Activated naive CD4-positive, alpha-beta T cell treated with anti-CD3 and anti-CD28 coated beads for 36 hours (primary cell): ENCODE data around the gene EMID1. TPM values are rescaled to one million over a fixed set of nuclear protein-coding genes. Genes with fewer than 3 reads are reported as not detected.
"Not testable (repeated sequence)": the region's sequence is repeated elsewhere in the genome, so short reads cannot be mapped to it uniquely, and the experiment has no call there.

ENCODE experiments used
- CTCF ChIA-PET: fragments of 350-600 bp; sonication (Branson Sonifier 250); formaldehyde crosslinking; loops from one replicate; lab custom pipeline; 2021; ENCODE audit warnings: antibody characterized with exemption; lab: Charles Lee
- DNase-seq: peaks from one replicate; pipeline ENCODE4 v3.0.0-alpha.2; 2020
- H3K27ac Mint-ChIP-seq: one replicate; pipeline ENCODE4 v1.8.0; 2021; ENCODE audit warnings: mild to moderate bottlenecking, mixed read lengths
- H3K27me3 Mint-ChIP-seq: one replicate; pipeline ENCODE4 v1.8.0; 2021; ENCODE audit warnings: low read depth, mixed read lengths
- H3K36me3 Mint-ChIP-seq: one replicate; pipeline ENCODE4 v1.8.0; 2021; ENCODE audit warnings: low read depth, mixed read lengths
- H3K4me1 Mint-ChIP-seq: one replicate; pipeline ENCODE4 v1.8.0; 2021; ENCODE audit warnings: low read depth, mixed read lengths
- H3K4me3 Mint-ChIP-seq: one replicate; pipeline ENCODE4 v1.8.0; 2021; ENCODE audit warnings: mild to moderate bottlenecking, moderate library complexity, mixed read lengths
- H3K9me3 Mint-ChIP-seq: one replicate; pipeline ENCODE4 v1.8.0; 2021; ENCODE audit warnings: mixed read lengths
- intact Hi-C: fragments of 100-400 bp; cut with micrococcal nuclease; formaldehyde crosslinking; loops from one replicate; pipeline ENCODE4 v1.15.1; 2023
- total RNA-seq, 2 experiments: library from RNA; stranded (reverse); gene quantifications; one replicate each; pipeline ENCODE4 v1.2.3, GENCODE V29; 2021

Gene EMID1
- total RNA-seq, 2 experiments from 2014 or later: not detected

GRCh38 chr22:29230972-29231875 is 25.5 kb downstream of the EMID1 start:
- no peak for DNase-seq
- Mint-ChIP-seq H3K27ac (no peak overlapping the region), H3K4me1 (no peaks in the 10 kb centered on the region), H3K36me3 (no peaks in the 10 kb centered on the region), H3K9me3 (peaks cover 4% of the 10 kb centered on the region), H3K4me3 (no peak overlapping the region), H3K27me3 (no peaks in the 10 kb centered on the region)
- intact Hi-C loops: no loop called here
- CTCF ChIA-PET: no interaction called here

- Mint-ChIP-seq H3K4me3 (no peak overlapping the region), H3K4me1 (no peaks in the 10 kb centered on the region), H3K36me3 (no peaks in the 10 kb centered on the region), H3K27ac (no peak overlapping the region), H3K27me3 (no peaks in the 10 kb centered on the region), H3K9me3 (peaks cover 4% of the 10 kb centered on the region)
- DNase-seq: no peak
- intact Hi-C loops: no loop called here
- CTCF ChIA-PET: no interaction called here
Observed at GRCh38 chr22:29231971-29232959, 26.6 kb downstream of the EMID1 start.

GRCh38 chr22:29233277-29233877 is 27.7 kb downstream of the EMID1 start:
- intact Hi-C loops: no loop called here
- H3K27me3 Mint-ChIP-seq: no peaks in the 10 kb centered on the region
- no peaks in the 10 kb centered on the region for H3K4me1 Mint-ChIP-seq
- H3K9me3 Mint-ChIP-seq: peaks cover 4% of the 10 kb centered on the region
- H3K36me3 Mint-ChIP-seq: no peaks in the 10 kb centered on the region
- DNase-seq: no peak
- CTCF ChIA-PET: no interaction called here
- no peak overlapping the region for H3K27ac Mint-ChIP-seq
- no peak overlapping the region for H3K4me3 Mint-ChIP-seq

- H3K4me3 Mint-ChIP-seq, intact Hi-C loops, H3K4me1 Mint-ChIP-seq, DNase-seq, H3K36me3 Mint-ChIP-seq, CTCF ChIA-PET, H3K27me3 Mint-ChIP-seq, H3K27ac Mint-ChIP-seq: not testable (repeated sequence)
- H3K9me3 Mint-ChIP-seq: peaks cover 12% of the 10 kb centered on the region
Observed at GRCh38 chr22:29240481-29240880, 34.8 kb downstream of the EMID1 start.

- peaks cover 2% of the 10 kb centered on the region for H3K4me1 Mint-ChIP-seq
- no peak overlapping the region for H3K4me3 Mint-ChIP-seq
- H3K27ac Mint-ChIP-seq: no peak overlapping the region
- H3K9me3 Mint-ChIP-seq: peaks cover 12% of the 10 kb centered on the region
- no peak for DNase-seq
- H3K27me3 Mint-ChIP-seq: peaks cover 5% of the 10 kb centered on the region
- CTCF ChIA-PET: interaction anchor here (1.3 to 2.2 kb wide), 2 partner anchors 60 to 90 kb away, joined by 3 to 12 read pairs; no protein-coding TSS in a partner anchor
- intact Hi-C loops: loop anchor here (2.0 kb wide), 2 partner anchors 89 to 389 kb away; no protein-coding TSS in a partner anchor
- peaks cover 1% of the 10 kb centered on the region for H3K36me3 Mint-ChIP-seq
Observed at GRCh38 chr22:29243874-29244446, 38.3 kb downstream of the EMID1 start.

GRCh38 chr22:29244785-29245625 is 39.3 kb downstream of the EMID1 start:
- intact Hi-C loops: loop anchor here (1.0 to 5.0 kb wide), 6 partner anchors 43 to 645 kb away; no protein-coding TSS in a partner anchor
- Mint-ChIP-seq H3K27me3 (peaks cover 5% of the 10 kb centered on the region), H3K9me3 (peaks cover 7% of the 10 kb centered on the region), H3K4me3 (no peak overlapping the region), H3K27ac (no peak overlapping the region), H3K4me1 (peaks cover 2% of the 10 kb centered on the region), H3K36me3 (peaks cover 1% of the 10 kb centered on the region)
- CTCF ChIA-PET: interaction anchor here (0.6 to 2.2 kb wide), 32 partner anchors 9 to 644 kb away, joined by 3 to 13 read pairs (median 4); partner anchors contain the start of gene EMID1
- DNase-seq: no peak

GRCh38 chr22:29245626-29246385 is 40.1 kb downstream of the EMID1 start:
- Mint-ChIP-seq H3K4me3 (no peak overlapping the region), H3K27ac (no peak overlapping the region), H3K4me1 (peaks cover 2% of the 10 kb centered on the region), H3K36me3 (no peaks in the 10 kb centered on the region), H3K27me3 (peaks cover 5% of the 10 kb centered on the region), H3K9me3 (peaks cover 3% of the 10 kb centered on the region)
- CTCF ChIA-PET: interaction anchor here (0.5 to 2.2 kb wide), 37 partner anchors 9 to 1318 kb away, joined by 3 to 13 read pairs (median 3); partner anchors contain the start of gene EMID1
- peak; percentile 80 for DNase-seq
- intact Hi-C loops: loop anchor here (1.0 to 5.0 kb wide), 6 partner anchors 44 to 646 kb away; no protein-coding TSS in a partner anchor

- intact Hi-C loops: loop anchor here (5.0 kb wide), 1 partner anchor 206 kb away; no protein-coding TSS in a partner anchor
- H3K27me3 Mint-ChIP-seq, H3K4me1 Mint-ChIP-seq, H3K27ac Mint-ChIP-seq, H3K36me3 Mint-ChIP-seq, DNase-seq, H3K9me3 Mint-ChIP-seq, H3K4me3 Mint-ChIP-seq: not testable (repeated sequence)
- CTCF ChIA-PET: interaction anchor here (0.6 to 2.1 kb wide), 3 partner anchors 19 to 133 kb away, joined by 3 to 7 read pairs (median 5); no protein-coding TSS in a partner anchor
Observed at GRCh38 chr22:29247891-29248290, 42.2 kb downstream of the EMID1 start.

GRCh38 chr22:29251265-29251664 is 45.6 kb downstream of the EMID1 start:
- DNase-seq: no peak
- H3K9me3 Mint-ChIP-seq: no peaks in the 10 kb centered on the region
- intact Hi-C loops: no loop called here
- H3K4me3 Mint-ChIP-seq: no peak overlapping the region
- no peaks in the 10 kb centered on the region for H3K4me1 Mint-ChIP-seq
- CTCF ChIA-PET: interaction anchor here (0.7 kb wide), 1 partner anchor 306 kb away, joined by 5 read pairs; no protein-coding TSS in a partner anchor
- H3K27me3 Mint-ChIP-seq: peaks cover 3% of the 10 kb centered on the region
- H3K36me3 Mint-ChIP-seq: no peaks in the 10 kb centered on the region
- H3K27ac Mint-ChIP-seq: no peak overlapping the region
